GM18517 (cell line): ENCODE measurements around the gene SMIM44.

Experiments
- ATAC-seq: cut with Tn5 transposase; IDR thresholded peaks from one replicate; pipeline ENCODE4 v1.9.1; 2021; ENCODE audit warnings: mild to moderate bottlenecking, moderate library complexity; ENCODE audit not compliant: unreplicated experiment

Gene SMIM44

DNA sequence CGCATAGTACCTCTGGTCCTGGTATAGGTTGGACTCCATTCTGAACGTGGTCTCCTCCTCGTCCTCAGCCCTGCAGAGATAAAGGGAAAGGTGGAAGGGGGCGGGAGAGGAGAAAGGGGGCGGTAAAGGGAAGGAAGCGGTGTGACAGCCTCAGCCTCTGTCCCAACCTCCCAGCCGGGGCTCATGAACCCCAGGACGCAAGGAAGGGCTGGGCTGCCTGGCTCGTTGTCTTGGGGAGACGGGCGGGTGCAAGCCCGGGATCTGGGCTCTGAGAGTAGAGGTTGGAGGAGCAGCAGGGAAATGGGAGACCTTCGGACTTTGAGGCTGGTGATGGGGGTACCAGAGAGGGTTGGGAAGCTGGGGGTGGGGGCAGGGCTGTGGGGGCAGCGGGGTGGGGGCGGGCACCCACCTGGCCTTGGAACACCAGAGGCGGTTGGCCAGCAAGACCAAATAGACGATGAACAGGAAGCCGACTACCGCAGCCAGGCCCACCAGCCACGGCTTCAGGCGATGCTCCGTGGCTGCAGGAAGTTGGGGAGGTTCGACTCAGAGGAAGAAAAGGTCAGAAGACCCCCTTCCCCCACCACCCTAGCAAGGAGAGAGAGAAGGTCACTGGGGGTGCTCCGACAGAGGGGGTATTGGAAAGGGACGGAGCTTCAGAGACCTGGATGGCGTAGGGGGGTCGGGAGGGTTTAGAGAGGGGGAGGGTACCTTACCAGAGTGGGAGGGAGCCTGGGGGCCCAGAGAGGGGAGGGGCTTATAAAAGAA is 4.6 kb downstream of the SMIM44 start:
- no peak for ATAC-seq

- no peak for ATAC-seq
These were observed 5.3 kb downstream of the SMIM44 start for GRCh38 chr19:3477951-3478350.

- ATAC-seq = no peak
These were observed 5.7 kb downstream of the SMIM44 start for GRCh38 chr19:3477506-3477905.

GRCh38 chr19:3476830-3477229 is 6.4 kb downstream of the SMIM44 start:
- ATAC-seq = no peak

- no peak for ATAC-seq
These were observed 7.8 kb downstream of the SMIM44 start for GRCh38 chr19:3475449-3475848.

- no peak for ATAC-seq
These were observed 8.6 kb downstream of the SMIM44 start for GRCh38 chr19:3474614-3475013.

DNA sequence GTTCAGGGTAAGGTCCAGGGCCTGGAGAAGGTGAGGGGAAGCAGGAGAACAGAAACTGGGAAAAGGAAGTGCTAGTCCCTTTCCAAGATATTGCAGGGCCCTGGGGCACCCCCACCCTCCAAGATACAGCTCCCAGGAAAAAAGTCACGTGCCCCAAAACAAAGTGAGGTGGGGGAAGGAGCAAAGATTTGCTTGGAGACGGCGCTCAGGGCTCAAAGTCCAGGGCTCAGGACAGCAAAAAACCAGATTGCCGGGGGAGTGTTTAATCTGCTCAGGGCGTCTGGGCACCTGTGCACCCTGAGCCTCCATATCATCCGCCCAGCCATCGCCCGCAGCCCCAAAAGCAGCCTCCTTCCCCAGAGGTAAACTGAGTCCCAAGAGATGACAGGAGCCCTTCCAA is 9.2 kb downstream of the SMIM44 start:
- no peak for ATAC-seq

GRCh38 chr19:3471954-3472655 is 11.1 kb downstream of the SMIM44 start:
- ATAC-seq = no peak

DNA sequence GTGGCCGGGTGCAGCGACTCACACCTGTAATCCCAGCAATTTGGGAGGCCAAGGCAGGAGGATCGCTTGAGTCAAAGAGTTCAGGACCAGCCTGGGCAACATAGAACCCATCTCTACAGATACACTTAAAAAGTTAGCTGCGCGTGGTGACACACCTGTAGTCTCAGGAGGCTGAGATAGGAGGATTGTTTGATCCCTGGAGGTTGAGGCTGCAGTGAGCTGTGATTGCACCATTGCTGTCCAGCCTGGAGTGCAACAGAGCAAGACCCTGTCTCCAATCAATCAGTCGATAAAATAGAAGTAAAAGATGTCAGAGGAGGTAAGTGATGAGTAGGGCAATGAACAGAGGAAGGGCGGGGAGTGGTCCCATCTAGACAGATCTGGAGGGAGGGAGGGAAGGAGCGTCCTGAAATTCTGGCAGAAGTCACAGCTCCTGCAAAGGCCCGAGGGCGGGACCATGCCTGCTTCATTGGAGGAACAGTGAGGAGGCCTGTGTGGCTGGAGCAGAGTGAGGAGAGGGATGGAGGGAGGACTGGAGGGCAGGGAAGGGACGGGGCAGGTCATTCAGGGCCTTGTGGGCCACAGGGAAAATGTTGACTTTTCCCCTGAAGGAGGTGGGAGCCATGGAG is 12.6 kb downstream of the SMIM44 start:
- no peak for ATAC-seq

GRCh38 chr19:3469638-3470499 is 13.4 kb downstream of the SMIM44 start:
- ATAC-seq = no peak

DNA sequence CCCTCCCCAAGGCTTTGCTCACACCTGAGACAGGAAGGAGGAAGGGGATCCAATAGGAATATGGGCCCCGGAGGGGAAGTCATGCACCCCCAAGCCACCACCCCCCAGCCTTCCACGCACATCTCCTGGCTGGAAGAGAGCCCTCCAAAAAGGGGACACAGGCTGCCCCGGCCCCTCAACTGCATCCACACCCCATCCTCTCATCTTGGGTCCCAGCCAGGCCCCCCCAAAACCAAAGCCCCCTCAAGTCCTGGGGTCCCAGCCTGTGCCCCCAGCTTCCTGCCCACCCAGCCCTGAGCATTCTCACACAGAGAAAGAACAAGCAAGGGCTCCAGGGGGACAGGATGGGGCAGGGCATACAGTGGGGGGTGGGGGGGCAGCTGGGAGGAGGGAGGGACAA is 15.0 kb downstream of the SMIM44 start:
- ATAC-seq = no peak

GRCh38 chr19:3467437-3468198 is 15.6 kb downstream of the SMIM44 start:
- no peak for ATAC-seq

DNA sequence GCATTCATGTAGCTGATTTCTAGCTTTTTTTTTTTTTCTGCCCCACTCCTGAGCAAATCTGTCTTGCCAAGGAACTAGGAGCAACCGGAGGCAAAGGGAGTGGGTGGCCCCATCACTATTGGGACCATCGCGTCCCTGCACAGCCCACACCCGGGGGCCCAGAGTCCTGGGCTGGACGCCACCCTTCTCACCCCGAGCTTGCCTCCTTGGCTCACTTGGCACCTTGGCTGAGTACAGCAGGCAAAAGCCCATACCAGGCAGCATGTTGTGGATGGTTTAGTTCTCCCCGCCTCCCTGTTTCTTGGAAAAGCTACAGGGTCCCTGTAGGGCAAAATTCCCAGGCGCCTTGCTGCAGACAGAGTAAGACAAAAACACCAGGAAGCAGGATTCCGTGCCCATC is 16.6 kb downstream of the SMIM44 start:
- ATAC-seq = no peak

GRCh38 chr19:3465552-3465951 is 17.7 kb downstream of the SMIM44 start:
- ATAC-seq = no peak

- no peak for ATAC-seq
These were observed 18.5 kb downstream of the SMIM44 start for GRCh38 chr19:3464587-3465235.

DNA sequence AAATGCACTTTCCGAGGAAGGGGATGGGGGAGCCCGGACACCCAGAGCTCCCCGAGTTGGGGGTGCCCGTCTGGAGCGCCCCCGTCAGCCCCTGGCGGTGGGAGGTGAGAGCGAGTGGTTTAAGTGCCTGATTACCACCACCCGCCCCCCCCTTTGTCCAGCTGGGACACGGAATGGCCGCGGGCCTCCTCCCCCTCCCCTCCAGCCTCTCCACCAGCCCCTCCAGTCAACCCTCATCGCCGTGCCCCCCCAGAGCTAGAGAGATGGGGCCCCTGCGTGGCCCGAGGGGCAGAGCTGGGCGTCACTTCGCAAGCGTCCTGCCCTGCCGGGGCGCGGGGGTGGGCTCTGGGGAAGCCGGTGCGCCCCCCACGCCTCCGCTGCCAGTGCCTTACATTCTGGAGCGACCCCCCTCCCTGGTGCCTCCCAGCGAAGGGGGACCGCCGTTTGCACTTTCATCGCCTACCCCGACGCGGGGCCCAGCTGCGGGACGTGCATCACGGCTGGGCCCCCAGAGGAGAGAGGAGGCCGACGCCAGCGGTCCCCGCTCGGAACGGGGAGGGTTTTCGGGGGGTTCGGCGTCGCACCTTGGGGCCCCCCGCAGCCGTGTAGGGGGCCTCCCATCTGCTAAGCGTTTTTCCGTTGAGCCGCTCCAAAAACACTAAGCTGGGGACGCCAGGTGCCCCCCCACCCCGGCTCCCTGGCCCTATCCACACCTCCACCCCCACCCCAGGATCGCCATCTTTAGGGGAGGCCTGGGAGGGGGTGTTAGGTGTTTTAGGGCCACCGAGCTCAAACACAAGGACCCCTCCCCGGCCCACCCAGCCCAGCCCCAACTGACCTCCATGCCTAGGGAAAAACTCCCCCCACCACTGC is 19.3 kb downstream of the SMIM44 start:
- no peak for ATAC-seq

DNA sequence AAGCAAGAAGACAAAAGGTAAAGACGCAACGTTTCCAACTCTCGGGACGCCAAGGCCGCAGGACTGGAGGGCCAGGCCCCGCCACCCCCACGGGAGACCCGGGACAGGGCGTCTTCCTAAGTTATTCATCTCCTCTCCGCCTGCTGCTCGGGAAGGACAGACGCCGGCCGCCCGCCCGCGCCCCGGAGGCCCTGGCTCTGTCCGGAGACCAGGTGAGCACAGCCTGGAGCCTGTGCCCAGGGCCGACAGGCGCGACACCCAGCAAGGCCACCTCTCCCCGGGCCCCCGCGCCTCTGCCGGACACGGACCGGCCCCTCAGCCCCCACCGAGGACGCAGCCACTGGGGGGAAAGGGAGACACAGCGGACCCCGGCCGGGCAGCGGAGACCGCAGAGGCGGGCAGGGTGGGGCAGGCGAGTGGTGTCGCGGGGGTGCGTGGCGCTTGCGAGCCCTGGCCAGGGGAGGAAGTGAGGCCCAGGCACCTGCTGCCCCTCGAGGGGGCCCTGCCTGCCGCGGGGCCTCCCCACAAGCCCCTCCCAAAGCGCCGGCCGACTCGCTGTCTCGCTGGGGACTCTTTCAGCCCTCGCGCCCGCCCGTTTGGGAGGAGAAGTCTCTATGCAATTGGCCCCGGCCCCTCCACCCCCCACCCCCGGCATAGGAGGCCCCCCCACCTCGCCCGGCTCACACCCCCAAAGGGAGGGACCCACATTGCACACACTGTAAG is 20.1 kb downstream of the SMIM44 start:
- no peak for ATAC-seq

- no peak for ATAC-seq
These were observed 23.2 kb downstream of the SMIM44 start for GRCh38 chr19:3459965-3460582.
